Measurements from ENCODE around the gene SATB2.

The SATB2 gene

GRCh38 chr2:199317646-199318045, 140.1 kb downstream of the SATB2 start:
- no peaks in the 10 kb centered on the region for H3K4me1 Mint-ChIP-seq (ENCODE audit: low read depth)
- H3K4me3 Mint-ChIP-seq: no peak overlapping the region

GRCh38 chr2:199316851-199317250, 140.9 kb downstream of the SATB2 start:
- Mint-ChIP-seq H3K27me3 (no peaks in the 10 kb centered on the region), H3K9me3 (peaks cover 5% of the 10 kb centered on the region), H3K27ac (no peak overlapping the region), H3K4me1 (ENCODE audit: low read depth) (no peaks in the 10 kb centered on the region), H3K4me3 (no peak overlapping the region), H3K36me3 (ENCODE audit: low read depth) (no peaks in the 10 kb centered on the region)
- DNase-seq: no peak

More at GRCh38 chr2:199317646-199318045, 140.1 kb downstream of the SATB2 start:
- Mint-ChIP-seq H3K27ac (no peak overlapping the region), H3K36me3 (ENCODE audit: low read depth) (no peaks in the 10 kb centered on the region), H3K27me3 (no peaks in the 10 kb centered on the region), H3K9me3 (peaks cover 5% of the 10 kb centered on the region)
- no peak for DNase-seq

- Mint-ChIP-seq H3K27ac (no peak overlapping the region), H3K27me3 (no peaks in the 10 kb centered on the region), H3K4me1 (ENCODE audit: low read depth) (no peaks in the 10 kb centered on the region), H3K36me3 (ENCODE audit: low read depth) (no peaks in the 10 kb centered on the region), H3K9me3 (peaks cover 5% of the 10 kb centered on the region), H3K4me3 (no peak overlapping the region)
- DNase-seq: no peak
Observed at GRCh38 chr2:199315299-199316179, 142.2 kb downstream of the SATB2 start.

- no peak for DNase-seq
- Mint-ChIP-seq H3K4me3 (no peak overlapping the region), H3K36me3 (ENCODE audit: low read depth) (no peaks in the 10 kb centered on the region), H3K9me3 (peaks cover 5% of the 10 kb centered on the region), H3K4me1 (ENCODE audit: low read depth) (no peaks in the 10 kb centered on the region), H3K27me3 (no peaks in the 10 kb centered on the region), H3K27ac (no peak overlapping the region)
Observed at GRCh38 chr2:199312931-199313330, 144.8 kb downstream of the SATB2 start.

- no peaks in the 10 kb centered on the region for H3K27me3 Mint-ChIP-seq
- no peak overlapping the region for H3K4me3 Mint-ChIP-seq
- no peaks in the 10 kb centered on the region for H3K36me3 Mint-ChIP-seq (ENCODE audit: low read depth)
- no peak overlapping the region for H3K27ac Mint-ChIP-seq
- peaks cover 5% of the 10 kb centered on the region for H3K9me3 Mint-ChIP-seq
- no peak for DNase-seq
- H3K4me1 Mint-ChIP-seq (ENCODE audit: low read depth): no peaks in the 10 kb centered on the region
Observed at GRCh38 chr2:199310771-199311585, 146.8 kb downstream of the SATB2 start.

- peaks cover 2% of the 10 kb centered on the region for H3K9me3 Mint-ChIP-seq
- no peak for DNase-seq
- no peaks in the 10 kb centered on the region for H3K36me3 Mint-ChIP-seq (ENCODE audit: low read depth)
- H3K4me1 Mint-ChIP-seq (ENCODE audit: low read depth): no peaks in the 10 kb centered on the region
- H3K27me3 Mint-ChIP-seq: no peaks in the 10 kb centered on the region
- no peak overlapping the region for H3K27ac Mint-ChIP-seq
- H3K4me3 Mint-ChIP-seq: no peak overlapping the region
Observed at GRCh38 chr2:199309973-199310372, 147.8 kb downstream of the SATB2 start.

GRCh38 chr2:199309411-199309810, 148.3 kb downstream of the SATB2 start:
- Mint-ChIP-seq H3K9me3 (peaks cover 2% of the 10 kb centered on the region), H3K4me3 (no peak overlapping the region), H3K27me3 (no peaks in the 10 kb centered on the region), H3K4me1 (ENCODE audit: low read depth) (no peaks in the 10 kb centered on the region), H3K36me3 (ENCODE audit: low read depth) (no peaks in the 10 kb centered on the region), H3K27ac (no peak overlapping the region)
- no peak for DNase-seq

GRCh38 chr2:199308567-199308966, 149.2 kb downstream of the SATB2 start:
- no peaks in the 10 kb centered on the region for H3K36me3 Mint-ChIP-seq (ENCODE audit: low read depth)
- no peak overlapping the region for H3K27ac Mint-ChIP-seq
- no peaks in the 10 kb centered on the region for H3K4me1 Mint-ChIP-seq (ENCODE audit: low read depth)
- H3K4me3 Mint-ChIP-seq: no peak overlapping the region
- H3K27me3 Mint-ChIP-seq: peaks cover 3% of the 10 kb centered on the region
- H3K9me3 Mint-ChIP-seq: peaks cover 2% of the 10 kb centered on the region
- no peak for DNase-seq

GRCh38 chr2:199307461-199307860, 150.3 kb downstream of the SATB2 start:
- no peaks in the 10 kb centered on the region for H3K9me3 Mint-ChIP-seq
- H3K4me1 Mint-ChIP-seq (ENCODE audit: low read depth): no peaks in the 10 kb centered on the region
- H3K27me3 Mint-ChIP-seq: peaks cover 4% of the 10 kb centered on the region
- H3K27ac Mint-ChIP-seq: no peak overlapping the region
- DNase-seq: no peak
- no peaks in the 10 kb centered on the region for H3K36me3 Mint-ChIP-seq (ENCODE audit: low read depth)
- no peak overlapping the region for H3K4me3 Mint-ChIP-seq

- H3K27me3 Mint-ChIP-seq: peaks cover 4% of the 10 kb centered on the region
- no peak overlapping the region for H3K27ac Mint-ChIP-seq
- DNase-seq: no peak
- no peak overlapping the region for H3K4me3 Mint-ChIP-seq
- no peaks in the 10 kb centered on the region for H3K4me1 Mint-ChIP-seq (ENCODE audit: low read depth)
- H3K36me3 Mint-ChIP-seq (ENCODE audit: low read depth): no peaks in the 10 kb centered on the region
- no peaks in the 10 kb centered on the region for H3K9me3 Mint-ChIP-seq
Observed at GRCh38 chr2:199306116-199306515, 151.6 kb downstream of the SATB2 start.

GRCh38 chr2:199303728-199304177, 154.0 kb downstream of the SATB2 start:
- no peak overlapping the region for H3K4me3 Mint-ChIP-seq
- peaks cover 4% of the 10 kb centered on the region for H3K27me3 Mint-ChIP-seq
- DNase-seq: no peak
- H3K36me3 Mint-ChIP-seq (ENCODE audit: low read depth): no peaks in the 10 kb centered on the region
- H3K9me3 Mint-ChIP-seq: no peaks in the 10 kb centered on the region
- H3K4me1 Mint-ChIP-seq (ENCODE audit: low read depth): no peaks in the 10 kb centered on the region
- H3K27ac Mint-ChIP-seq: no peak overlapping the region

GRCh38 chr2:199302851-199303250, 154.9 kb downstream of the SATB2 start:
- H3K4me3 Mint-ChIP-seq: no peak overlapping the region
- no peaks in the 10 kb centered on the region for H3K9me3 Mint-ChIP-seq
- DNase-seq: no peak
- no peaks in the 10 kb centered on the region for H3K4me1 Mint-ChIP-seq (ENCODE audit: low read depth)
- H3K27ac Mint-ChIP-seq: no peak overlapping the region
- H3K27me3 Mint-ChIP-seq: peaks cover 4% of the 10 kb centered on the region
- no peaks in the 10 kb centered on the region for H3K36me3 Mint-ChIP-seq (ENCODE audit: low read depth)

GRCh38 chr2:199288424-199288823, 169.3 kb downstream of the SATB2 start:
- H3K4me3 Mint-ChIP-seq: no peak overlapping the region
- H3K27ac Mint-ChIP-seq: no peak overlapping the region
- no peaks in the 10 kb centered on the region for H3K27me3 Mint-ChIP-seq
- no peak for DNase-seq
- no peaks in the 10 kb centered on the region for H3K4me1 Mint-ChIP-seq (ENCODE audit: low read depth)
- no peaks in the 10 kb centered on the region for H3K9me3 Mint-ChIP-seq
- H3K36me3 Mint-ChIP-seq (ENCODE audit: low read depth): no peaks in the 10 kb centered on the region

- DNase-seq: no peak
- no peaks in the 10 kb centered on the region for H3K9me3 Mint-ChIP-seq
- H3K27ac Mint-ChIP-seq: no peak overlapping the region
- H3K36me3 Mint-ChIP-seq (ENCODE audit: low read depth): no peaks in the 10 kb centered on the region
- no peak overlapping the region for H3K4me3 Mint-ChIP-seq
- H3K4me1 Mint-ChIP-seq (ENCODE audit: low read depth): no peaks in the 10 kb centered on the region
- H3K27me3 Mint-ChIP-seq: no peaks in the 10 kb centered on the region
Observed at GRCh38 chr2:199282309-199282708, 175.4 kb downstream of the SATB2 start.

GRCh38 chr2:199279146-199279545, 178.6 kb downstream of the SATB2 start:
- no peak for DNase-seq
- Mint-ChIP-seq H3K4me1 (ENCODE audit: low read depth) (no peaks in the 10 kb centered on the region), H3K36me3 (ENCODE audit: low read depth) (no peaks in the 10 kb centered on the region), H3K4me3 (no peak overlapping the region), H3K9me3 (no peaks in the 10 kb centered on the region), H3K27ac (no peak overlapping the region), H3K27me3 (peaks cover 1% of the 10 kb centered on the region)

All from activated T-cell treated with anti-CD3 and anti-CD28 coated beads, Interleukin-2, amount 50 U/mL, for 24 hours (primary cell).